BLaER1 (cell line): ENCODE results near the gene DIPK1B.

Source experiments
- H3K27ac ChIP-seq: shearing (Covaris generic); formaldehyde crosslinking; 2 replicates; pipeline ENCODE4 v1.8.1; 2022
- H3K27me3 ChIP-seq: shearing (Covaris generic); formaldehyde crosslinking; 2 replicates; pipeline ENCODE4 v1.8.1; 2022
- H3K36me3 ChIP-seq: shearing (Covaris generic); formaldehyde crosslinking; 2 replicates; pipeline ENCODE4 v1.8.1; 2022
- H3K4me1 ChIP-seq: shearing (Covaris generic); formaldehyde crosslinking; 2 replicates; pipeline ENCODE4 v1.8.1; 2022
- H3K4me2 ChIP-seq: shearing (Covaris generic); formaldehyde crosslinking; 2 replicates; pipeline ENCODE4 v1.8.1; 2022
- H3K4me3 ChIP-seq: shearing (Covaris generic); formaldehyde crosslinking; 2 replicates; pipeline ENCODE4 v1.8.1; 2022
- H3K9ac ChIP-seq: shearing (Covaris generic); formaldehyde crosslinking; 2 replicates; pipeline ENCODE4 v1.8.1; 2022
- H3K9me3 ChIP-seq: shearing (Covaris generic); formaldehyde crosslinking; 2 replicates; pipeline ENCODE4 v1.8.1; 2022
- H4K20me1 ChIP-seq: shearing (Covaris generic); formaldehyde crosslinking; 2 replicates; pipeline ENCODE4 v1.8.1; 2022
- Cebpa-rat ChIP-seq: shearing (Covaris generic); IDR thresholded peaks from 2 replicates; pipeline ENCODE4 v1.8.1; 2022

DIPK1B gene

GRCh38 chr9:136740971-136741882 is 28.9 kb downstream of the DIPK1B start:
- Histone ChIP-seq H4K20me1 (peaks cover 14% of the 10 kb centered on the region; the same call in 1 of the 2 replicates), H3K9ac (peak overlapping the region; percentile 6; the same call in 1 of the 2 replicates), H3K36me3 (peaks cover 19% of the 10 kb centered on the region; the same call in 1 of the 2 replicates), H3K4me3 (peak overlapping the region; percentile 57), H3K9me3 (no peaks in the 10 kb centered on the region), H3K4me1 (peaks cover 63% of the 10 kb centered on the region), H3K27ac (peak overlapping the region; percentile 70), H3K4me2 (peak overlapping the region; percentile 99), H3K27me3 (no peaks in the 10 kb centered on the region)
- no peak for TF ChIP-seq Cebpa-rat

- Histone ChIP-seq H3K4me3 (peak overlapping the region; percentile 57), H3K9me3 (no peaks in the 10 kb centered on the region), H3K4me1 (peaks cover 71% of the 10 kb centered on the region), H3K9ac (peak overlapping the region; percentile 6; the same call in 1 of the 2 replicates), H3K36me3 (peaks cover 19% of the 10 kb centered on the region; the same call in 1 of the 2 replicates), H3K27me3 (no peaks in the 10 kb centered on the region), H3K4me2 (peak overlapping the region; percentile 99), H4K20me1 (peaks cover 14% of the 10 kb centered on the region; the same call in 1 of the 2 replicates), H3K27ac (peak overlapping the region; percentile 70)
- no peak for TF ChIP-seq Cebpa-rat
Observed at GRCh38 chr9:136741883-136742571, 29.7 kb downstream of the DIPK1B start.

- Histone ChIP-seq H3K4me3 (peak within 1 kb of the TSS; percentile 57), H4K20me1 (peaks cover 14% of the 10 kb centered on the region; the same call in 1 of the 2 replicates), H3K27me3 (no peaks in the 10 kb centered on the region), H3K36me3 (peaks cover 19% of the 10 kb centered on the region; the same call in 1 of the 2 replicates), H3K4me2 (peak within 1 kb of the TSS; percentile 99), H3K4me1 (peaks cover 78% of the 10 kb centered on the region), H3K9me3 (no peaks in the 10 kb centered on the region), H3K27ac (peak within 1 kb of the TSS; percentile 70), H3K9ac (peak within 1 kb of the TSS; percentile 6; the same call in 1 of the 2 replicates)
- TF ChIP-seq Cebpa-rat: no peak
Observed at GRCh38 chr9:136742591-136743391, 30.4 kb downstream of the DIPK1B start, which contains the start of gene LCN10. TSS of gene LCN10 (minus strand) at chr9:136742940. CDS start at chr9:136742903, 37 bp downstream.

- H3K4me1 ChIP-seq: peaks cover 88% of the 10 kb centered on the region
- no peak for TF ChIP-seq Cebpa-rat
Observed at GRCh38 chr9:136743639-136744211, 31.4 kb downstream of the DIPK1B start.

GRCh38 chr9:136744773-136745172 is 32.4 kb downstream of the DIPK1B start:
- Histone ChIP-seq H3K27me3 (no peaks in the 10 kb centered on the region), H3K27ac (0 out of 2 replicates have a peak overlapping the region, but pooled peaks have one; percentile 30), H3K4me1 (peaks cover 97% of the 10 kb centered on the region), H3K4me2 (peak overlapping the region; percentile 99), H4K20me1 (peaks cover 14% of the 10 kb centered on the region; the same call in 1 of the 2 replicates), H3K9me3 (no peaks in the 10 kb centered on the region), H3K9ac (peak overlapping the region; percentile 45), H3K36me3 (peaks cover 19% of the 10 kb centered on the region; the same call in 1 of the 2 replicates), H3K4me3 (no peak overlapping the region)
- TF ChIP-seq Cebpa-rat: no peak

More at GRCh38 chr9:136743639-136744211, 31.4 kb downstream of the DIPK1B start:
- 0 out of 2 replicates have a peak overlapping the region, but pooled peaks have one; percentile 30 for H3K27ac ChIP-seq
- H3K4me2 ChIP-seq: peak overlapping the region; percentile 99
- H3K9me3 ChIP-seq: no peaks in the 10 kb centered on the region
- H3K9ac ChIP-seq: peak overlapping the region; percentile 45; the same call in 1 of the 2 replicates
- H4K20me1 ChIP-seq: peaks cover 14% of the 10 kb centered on the region; the same call in 1 of the 2 replicates
- peaks cover 19% of the 10 kb centered on the region; the same call in 1 of the 2 replicates for H3K36me3 ChIP-seq
- H3K27me3 ChIP-seq: no peaks in the 10 kb centered on the region
- H3K4me3 ChIP-seq: no peak overlapping the region; the same call in 1 of the 2 replicates

GRCh38 chr9:136745389-136746154 is 33.2 kb downstream of the DIPK1B start:
- Histone ChIP-seq H4K20me1 (peaks cover 14% of the 10 kb centered on the region; the same call in 1 of the 2 replicates), H3K9me3 (peaks cover 3% of the 10 kb centered on the region; the same call in 1 of the 2 replicates), H3K27ac (no peak overlapping the region), H3K27me3 (no peaks in the 10 kb centered on the region), H3K36me3 (peaks cover 19% of the 10 kb centered on the region; the same call in 1 of the 2 replicates), H3K4me2 (peak overlapping the region; percentile 99), H3K4me1 (peaks cover 95% of the 10 kb centered on the region), H3K9ac (0 out of 2 replicates have a peak overlapping the region, but pooled peaks have one; percentile 3), H3K4me3 (peak overlapping the region; percentile 28; the same call in 1 of the 2 replicates)
- TF ChIP-seq Cebpa-rat: no peak

GRCh38 chr9:136746155-136746490 is 33.8 kb downstream of the DIPK1B start:
- H3K9me3 ChIP-seq: peaks cover 8% of the 10 kb centered on the region
- peak overlapping the region; percentile 87; the same call in 1 of the 2 replicates for H3K9ac ChIP-seq
- peak overlapping the region; percentile 69 for H3K4me3 ChIP-seq
- peak overlapping the region; percentile 99 for H3K27ac ChIP-seq
- H3K4me1 ChIP-seq: peaks cover 90% of the 10 kb centered on the region
- TF ChIP-seq Cebpa-rat: no peak
- H3K36me3 ChIP-seq: peaks cover 19% of the 10 kb centered on the region; the same call in 1 of the 2 replicates
- H3K4me2 ChIP-seq: peak overlapping the region; percentile 99
- H3K27me3 ChIP-seq: no peaks in the 10 kb centered on the region
- H4K20me1 ChIP-seq: peaks cover 14% of the 10 kb centered on the region; the same call in 1 of the 2 replicates

GRCh38 chr9:136746621-136747020 is 34.2 kb downstream of the DIPK1B start:
- H4K20me1 ChIP-seq: peaks cover 14% of the 10 kb centered on the region; the same call in 1 of the 2 replicates
- H3K27me3 ChIP-seq: no peaks in the 10 kb centered on the region
- H3K27ac ChIP-seq: peak overlapping the region; percentile 99
- H3K4me3 ChIP-seq: peak overlapping the region; percentile 69
- H3K4me1 ChIP-seq: peaks cover 85% of the 10 kb centered on the region
- H3K36me3 ChIP-seq: peaks cover 19% of the 10 kb centered on the region; the same call in 1 of the 2 replicates
- H3K9me3 ChIP-seq: peaks cover 13% of the 10 kb centered on the region
- TF ChIP-seq Cebpa-rat: no peak
- H3K4me2 ChIP-seq: peak overlapping the region; percentile 94
- H3K9ac ChIP-seq: peak overlapping the region; percentile 87
